Right lobe of liver (tissue), 4 donors: ENCODE measurements around the gene ANKRD53.

Source experiments
- POLR2A ChIP-seq: fragments of 450-650 bp; IDR thresholded peaks from one replicate; pipeline ENCODE4 v1.6.1; 2017; ENCODE audit warnings: antibody characterized with exemption, mild to moderate bottlenecking
- TF ChIP-seq, protein P1 (sequence below), 4 donors: fragments of 200-600 bp in 3 of 4; fragments of 450-650 bp in 1 of 4; IDR thresholded peaks; one replicate each; pipeline versions ENCODE4 v1.5.1 to v1.8.0; 2016 to 2022; ENCODE audit warnings: antibody characterized with exemption in 4 of 4, mild to moderate bottlenecking in 2 of 4
- donor health status: DM: no; HTN: no; CAD: no.
- donor health status: DM: no; HTN: no; CAD: no.
- donor health status: DM: no; HTN: yes; CAD: no.

GRCh38 chr2:70934981-70935380 lies 43.4 kb upstream of the ANKRD53 start:
- TF ChIP-seq, protein P1, sequence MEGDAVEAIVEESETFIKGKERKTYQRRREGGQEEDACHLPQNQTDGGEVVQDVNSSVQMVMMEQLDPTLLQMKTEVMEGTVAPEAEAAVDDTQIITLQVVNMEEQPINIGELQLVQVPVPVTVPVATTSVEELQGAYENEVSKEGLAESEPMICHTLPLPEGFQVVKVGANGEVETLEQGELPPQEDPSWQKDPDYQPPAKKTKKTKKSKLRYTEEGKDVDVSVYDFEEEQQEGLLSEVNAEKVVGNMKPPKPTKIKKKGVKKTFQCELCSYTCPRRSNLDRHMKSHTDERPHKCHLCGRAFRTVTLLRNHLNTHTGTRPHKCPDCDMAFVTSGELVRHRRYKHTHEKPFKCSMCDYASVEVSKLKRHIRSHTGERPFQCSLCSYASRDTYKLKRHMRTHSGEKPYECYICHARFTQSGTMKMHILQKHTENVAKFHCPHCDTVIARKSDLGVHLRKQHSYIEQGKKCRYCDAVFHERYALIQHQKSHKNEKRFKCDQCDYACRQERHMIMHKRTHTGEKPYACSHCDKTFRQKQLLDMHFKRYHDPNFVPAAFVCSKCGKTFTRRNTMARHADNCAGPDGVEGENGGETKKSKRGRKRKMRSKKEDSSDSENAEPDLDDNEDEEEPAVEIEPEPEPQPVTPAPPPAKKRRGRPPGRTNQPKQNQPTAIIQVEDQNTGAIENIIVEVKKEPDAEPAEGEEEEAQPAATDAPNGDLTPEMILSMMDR (IDR thresholded peaks at IDR 0.05): no peak
- TF ChIP-seq POLR2A: no peak
